GM21737 (cell line): ENCODE measurements around the gene SGMS1.

Experiments
- ATAC-seq: cut with Tn5 transposase; IDR thresholded peaks from one replicate; pipeline ENCODE4 v1.9.1; 2021; ENCODE audit warnings: mild to moderate bottlenecking, moderate library complexity; ENCODE audit not compliant: unreplicated experiment

Gene SGMS1

GRCh38 chr10:50324046-50324445 is 299.7 kb downstream of the SGMS1 start:
- ATAC-seq, result no peak

GRCh38 chr10:50322077-50322476 is 301.7 kb downstream of the SGMS1 start:
- ATAC-seq, result no peak

- no peak for ATAC-seq
Observed at GRCh38 chr10:50318129-50318528, 305.6 kb downstream of the SGMS1 start.

GRCh38 chr10:50316695-50317648 is 306.8 kb downstream of the SGMS1 start:
- ATAC-seq, result no peak

- ATAC-seq, result no peak
Observed at GRCh38 chr10:50316174-50316573, 307.6 kb downstream of the SGMS1 start.

- no peak for ATAC-seq
Observed at GRCh38 chr10:50315424-50315823, 308.3 kb downstream of the SGMS1 start.

GRCh38 chr10:50314169-50315071 is 309.3 kb downstream of the SGMS1 start:
- no peak for ATAC-seq

GRCh38 chr10:50312464-50313437 is 311.0 kb downstream of the SGMS1 start:
- ATAC-seq, result no peak

GRCh38 chr10:50310560-50311174 is 313.1 kb downstream of the SGMS1 start:
- no peak for ATAC-seq

GRCh38 chr10:50309342-50309741 is 314.4 kb downstream of the SGMS1 start:
- no peak for ATAC-seq

- ATAC-seq, result no peak
Observed at GRCh38 chr10:50304660-50305059, 319.1 kb downstream of the SGMS1 start.

GRCh38 chr10:50299948-50300669 is 323.6 kb downstream of the SGMS1 start:
- no peak for ATAC-seq

GRCh38 chr10:50295367-50295766 is 328.4 kb downstream of the SGMS1 start:
- ATAC-seq, result no peak

- no peak for ATAC-seq
Observed at GRCh38 chr10:50294582-50294981, 329.2 kb downstream of the SGMS1 start.

- ATAC-seq, result no peak
Observed at GRCh38 chr10:50293513-50294313, 330.0 kb downstream of the SGMS1 start.

GRCh38 chr10:50291261-50291850 is 332.4 kb downstream of the SGMS1 start:
- no peak for ATAC-seq

- no peak for ATAC-seq
Observed at GRCh38 chr10:50289196-50289595, 334.6 kb downstream of the SGMS1 start.
